Measurements from ENCODE around the gene EFCAB11.

EFCAB11 gene

GRCh38 chr14:89912667-89913211, 41.8 kb downstream of the EFCAB11 start:
- Histone ChIP-seq H3K27me3 (replicated peaks in 2 of 5; ENCODE audit: control insufficient read depth in 4 of 5, insufficient read depth in 5 of 5, low read length in 4 of 5) (no peaks in the 10 kb centered on the region), H3K9me3 (ENCODE audit: control extremely low read depth in 1 of 5, control insufficient read depth in 4 of 5, insufficient read depth in 2 of 5, low read depth in 1 of 5, low read length in 4 of 5) (no peaks in the 10 kb centered on the region), H3K4me3 (ENCODE audit: control insufficient read depth in 1 of 7, extremely low read depth in 1 of 7, insufficient read depth in 4 of 7, low read depth in 2 of 7, low read length in 6 of 7) (peak overlapping the region in 2 of 7 experiments; percentile 19 to 23), H3K4me1 (ENCODE audit: control extremely low read depth in 1 of 4, control insufficient read depth in 4 of 4, insufficient read depth in 4 of 4, low read length in 3 of 4) (peaks cover 4 to 34% (median 15%) of the 10 kb centered on the region in 4 experiments), H3K36me3 (ENCODE audit: control insufficient read depth in 4 of 4, insufficient read depth in 4 of 4, low read length in 3 of 4) (no peaks in the 10 kb centered on the region), H3K27ac (ENCODE audit: insufficient read depth in 1 of 2, low read depth in 1 of 2, low read length in 2 of 2, poor library complexity in 1 of 2, severe bottlenecking in 2 of 2) (peak overlapping the region; percentile 89 to 94)
- DNase-seq, result peak; percentile 97 to 99 (median 99)
- ChIA-PET POLR2A (interaction anchor here (0.7 to 1.3 kb wide), 2 partner anchors 192 to 893 kb away, joined by 3 to 4 read pairs; no protein-coding TSS in a partner anchor), CTCF (interaction anchor here (0.8 to 2.9 kb wide), 8 partner anchors 10 to 889 kb away, joined by 3 to 10 read pairs (median 5); no protein-coding TSS in a partner anchor)
- WGBS (ENCODE audit: insufficient coverage), result 4% methylated on average over 7 of the region's 9 CpGs

DNA sequence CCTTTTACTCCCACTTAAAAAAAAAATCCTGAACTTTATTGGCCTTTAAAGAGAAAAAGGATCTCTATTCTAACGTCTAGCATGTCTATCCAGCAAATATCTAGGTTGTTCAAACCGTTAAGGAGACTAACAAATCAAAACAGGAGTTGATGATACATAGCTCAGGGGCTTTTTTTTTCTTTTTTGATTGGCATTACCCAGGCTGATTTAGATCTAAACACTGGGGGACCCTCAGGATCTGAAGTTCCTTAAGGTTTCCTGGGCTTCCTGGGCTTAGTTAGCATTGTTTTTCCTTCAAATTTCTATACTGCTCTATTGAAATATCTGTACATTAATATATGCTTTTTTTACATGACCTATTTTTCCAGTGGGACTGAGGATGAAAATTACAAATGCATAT, 42.3 kb downstream of the EFCAB11 start:
- DNase-seq, result peak in 2 of 3 donors; percentile 67 to 73
- no peaks in the 10 kb centered on the region for H3K27me3 ChIP-seq (replicated peaks in 2 of 5; ENCODE audit: control insufficient read depth in 4 of 5, insufficient read depth in 5 of 5, low read length in 4 of 5)
- no peak overlapping the region for H3K4me3 ChIP-seq (ENCODE audit: control insufficient read depth in 1 of 7, extremely low read depth in 1 of 7, insufficient read depth in 4 of 7, low read depth in 2 of 7, low read length in 6 of 7)
- POLR2A ChIA-PET, result interaction anchor here (0.7 to 1.3 kb wide), 2 partner anchors 192 to 893 kb away, joined by 3 to 4 read pairs; no protein-coding TSS in a partner anchor
- H3K4me1 ChIP-seq (ENCODE audit: control extremely low read depth in 1 of 4, control insufficient read depth in 4 of 4, insufficient read depth in 4 of 4, low read length in 3 of 4), result peaks cover 4 to 34% (median 15%) of the 10 kb centered on the region in 4 experiments
- WGBS (ENCODE audit: insufficient coverage), result no CpG with 5 or more reads among the region's 2 CpGs
- no peaks in the 10 kb centered on the region for H3K9me3 ChIP-seq (ENCODE audit: control extremely low read depth in 1 of 5, control insufficient read depth in 4 of 5, insufficient read depth in 2 of 5, low read depth in 1 of 5, low read length in 4 of 5)
- CTCF ChIA-PET, result interaction anchor here (0.8 to 2.9 kb wide), 4 partner anchors 10 to 888 kb away, joined by 3 to 10 read pairs (median 6); no protein-coding TSS in a partner anchor
- H3K27ac ChIP-seq (ENCODE audit: insufficient read depth in 1 of 2, low read depth in 1 of 2, low read length in 2 of 2, poor library complexity in 1 of 2, severe bottlenecking in 2 of 2), result peak overlapping the region; percentile 89 to 94
- no peaks in the 10 kb centered on the region for H3K36me3 ChIP-seq (ENCODE audit: control insufficient read depth in 4 of 4, insufficient read depth in 4 of 4, low read length in 3 of 4)

DNA sequence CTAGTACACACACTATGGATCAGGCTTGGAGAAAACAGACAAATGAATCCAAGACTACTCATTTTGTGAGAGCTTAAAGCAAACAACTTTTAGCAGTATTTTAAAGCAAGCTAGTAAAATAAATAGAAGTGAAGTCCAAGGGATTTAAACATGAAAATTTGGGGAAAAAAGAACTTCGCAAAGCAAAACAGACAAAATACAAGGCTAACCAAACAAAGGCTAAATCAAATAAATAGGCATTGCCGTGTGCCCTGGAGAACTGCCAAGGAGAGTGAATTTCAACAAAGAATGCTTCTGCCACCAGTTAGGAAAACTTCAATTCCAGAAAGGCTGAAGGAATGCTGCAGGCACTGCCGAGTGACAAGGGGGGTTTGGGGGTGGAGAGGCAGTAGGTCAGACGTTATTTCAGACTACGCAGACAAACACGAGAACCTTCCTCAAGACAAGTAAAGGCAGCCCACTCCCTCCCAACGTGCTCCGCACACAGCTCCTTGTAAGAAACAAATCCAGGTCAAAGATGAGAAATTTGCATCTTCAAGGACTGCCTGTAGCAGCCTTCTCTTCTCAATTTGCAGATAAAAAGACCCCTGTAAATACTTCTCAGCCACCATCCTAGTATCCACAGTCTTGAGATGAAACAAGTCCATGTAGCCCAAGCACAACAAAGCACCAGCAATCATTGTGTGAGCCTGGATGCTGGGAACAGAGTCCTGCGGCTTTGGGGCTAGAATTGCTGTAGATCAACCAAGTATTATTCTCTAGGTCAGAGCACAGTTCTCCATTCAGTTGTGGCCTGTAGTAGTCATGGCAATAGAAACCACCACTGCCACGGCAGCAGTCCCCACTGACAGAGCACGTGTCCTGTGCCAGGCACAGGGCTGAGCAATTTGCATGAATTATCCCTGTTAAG, 43.3 kb downstream of the EFCAB11 start:
- ChIA-PET CTCF (interaction anchor here (0.9 to 1.3 kb wide), 2 partner anchors 481 to 885 kb away, joined by 3 to 4 read pairs; no protein-coding TSS in a partner anchor), POLR2A (interaction anchor here (0.6 kb wide), 1 partner anchor 12 kb away, joined by 3 read pairs; no protein-coding TSS in a partner anchor)
- WGBS (ENCODE audit: insufficient coverage), result 80% methylated on average over 11 of the region's 11 CpGs
- H3K27me3 ChIP-seq (replicated peaks in 2 of 5; ENCODE audit: control insufficient read depth in 4 of 5, insufficient read depth in 5 of 5, low read length in 4 of 5), result no peaks in the 10 kb centered on the region
- H3K4me1 ChIP-seq (ENCODE audit: control extremely low read depth in 1 of 4, control insufficient read depth in 4 of 4, insufficient read depth in 4 of 4, low read length in 3 of 4), result peaks cover 4 to 34% (median 15%) of the 10 kb centered on the region in 4 experiments
- no peaks in the 10 kb centered on the region for H3K36me3 ChIP-seq (ENCODE audit: control insufficient read depth in 4 of 4, insufficient read depth in 4 of 4, low read length in 3 of 4)
- peak; percentile 47 to 78 (median 77) for DNase-seq
- no peak overlapping the region for H3K4me3 ChIP-seq (ENCODE audit: control insufficient read depth in 1 of 7, extremely low read depth in 1 of 7, insufficient read depth in 4 of 7, low read depth in 2 of 7, low read length in 6 of 7)
- no peaks in the 10 kb centered on the region for H3K9me3 ChIP-seq (ENCODE audit: control extremely low read depth in 1 of 5, control insufficient read depth in 4 of 5, insufficient read depth in 2 of 5, low read depth in 1 of 5, low read length in 4 of 5)
- peak overlapping the region; percentile 89 to 94 for H3K27ac ChIP-seq (ENCODE audit: insufficient read depth in 1 of 2, low read depth in 1 of 2, low read length in 2 of 2, poor library complexity in 1 of 2, severe bottlenecking in 2 of 2)

GRCh38 chr14:89910691-89911009, 43.9 kb downstream of the EFCAB11 start:
- POLR2A ChIA-PET, result interaction anchor here (0.6 kb wide), 1 partner anchor 13 kb away, joined by 3 read pairs; no protein-coding TSS in a partner anchor
- CTCF ChIA-PET, result interaction anchor here (0.9 to 1.3 kb wide), 2 partner anchors 481 to 884 kb away, joined by 3 to 4 read pairs; no protein-coding TSS in a partner anchor
- Histone ChIP-seq H3K36me3 (ENCODE audit: control insufficient read depth in 4 of 4, insufficient read depth in 4 of 4, low read length in 3 of 4) (no peaks in the 10 kb centered on the region), H3K27me3 (replicated peaks in 2 of 5; ENCODE audit: control insufficient read depth in 4 of 5, insufficient read depth in 5 of 5, low read length in 4 of 5) (no peaks in the 10 kb centered on the region), H3K9me3 (ENCODE audit: control extremely low read depth in 1 of 5, control insufficient read depth in 4 of 5, insufficient read depth in 2 of 5, low read depth in 1 of 5, low read length in 4 of 5) (no peaks in the 10 kb centered on the region), H3K4me3 (ENCODE audit: control insufficient read depth in 1 of 7, extremely low read depth in 1 of 7, insufficient read depth in 4 of 7, low read depth in 2 of 7, low read length in 6 of 7) (no peak overlapping the region), H3K4me1 (ENCODE audit: control extremely low read depth in 1 of 4, control insufficient read depth in 4 of 4, insufficient read depth in 4 of 4, low read length in 3 of 4) (peaks cover 4 to 34% (median 15%) of the 10 kb centered on the region in 4 experiments), H3K27ac (ENCODE audit: insufficient read depth in 1 of 2, low read depth in 1 of 2, low read length in 2 of 2, poor library complexity in 1 of 2, severe bottlenecking in 2 of 2) (no peak overlapping the region)
- WGBS (ENCODE audit: insufficient coverage), result 94% methylated on average over 3 of the region's 5 CpGs
- DNase-seq, result no peak

- no peak overlapping the region for H3K27ac ChIP-seq (ENCODE audit: insufficient read depth in 1 of 2, low read depth in 1 of 2, low read length in 2 of 2, poor library complexity in 1 of 2, severe bottlenecking in 2 of 2)
- 97% methylated on average over 7 of the region's 9 CpGs for WGBS (ENCODE audit: insufficient coverage)
- ChIA-PET CTCF (interaction anchor here (0.8 kb wide), 1 partner anchor 134 kb away, joined by 3 read pairs; no protein-coding TSS in a partner anchor), POLR2A (no interaction called here)
- H3K4me1 ChIP-seq (ENCODE audit: control extremely low read depth in 1 of 4, control insufficient read depth in 4 of 4, insufficient read depth in 4 of 4, low read length in 3 of 4), result peaks cover 4 to 31% (median 15%) of the 10 kb centered on the region in 4 experiments
- H3K27me3 ChIP-seq (replicated peaks in 2 of 5; ENCODE audit: control insufficient read depth in 4 of 5, insufficient read depth in 5 of 5, low read length in 4 of 5), result no peaks in the 10 kb centered on the region
- H3K4me3 ChIP-seq (ENCODE audit: control insufficient read depth in 1 of 7, extremely low read depth in 1 of 7, insufficient read depth in 4 of 7, low read depth in 2 of 7, low read length in 6 of 7), result no peak overlapping the region
- H3K9me3 ChIP-seq (ENCODE audit: control extremely low read depth in 1 of 5, control insufficient read depth in 4 of 5, insufficient read depth in 2 of 5, low read depth in 1 of 5, low read length in 4 of 5), result no peaks in the 10 kb centered on the region
- no peak for DNase-seq
- no peaks in the 10 kb centered on the region for H3K36me3 ChIP-seq (ENCODE audit: control insufficient read depth in 4 of 4, insufficient read depth in 4 of 4, low read length in 3 of 4)
Observed at GRCh38 chr14:89909586-89909985, 44.9 kb downstream of the EFCAB11 start.

- H3K9me3 ChIP-seq (ENCODE audit: control extremely low read depth in 1 of 5, control insufficient read depth in 4 of 5, insufficient read depth in 2 of 5, low read depth in 1 of 5, low read length in 4 of 5), result no peaks in the 10 kb centered on the region
- CTCF ChIA-PET, result interaction anchor here (0.8 to 1.2 kb wide), 2 partner anchors 133 to 188 kb away, joined by 3 read pairs; no protein-coding TSS in a partner anchor
- POLR2A ChIA-PET, result no interaction called here
Observed at GRCh38 chr14:89908712-89909450, 45.6 kb downstream of the EFCAB11 start.

More at GRCh38 chr14:89908712-89909450, 45.6 kb downstream of the EFCAB11 start:
- Histone ChIP-seq H3K27me3 (replicated peaks in 2 of 5; ENCODE audit: control insufficient read depth in 4 of 5, insufficient read depth in 5 of 5, low read length in 4 of 5) (no peaks in the 10 kb centered on the region), H3K36me3 (ENCODE audit: control insufficient read depth in 4 of 4, insufficient read depth in 4 of 4, low read length in 3 of 4) (no peaks in the 10 kb centered on the region), H3K27ac (ENCODE audit: insufficient read depth in 1 of 2, low read depth in 1 of 2, low read length in 2 of 2, poor library complexity in 1 of 2, severe bottlenecking in 2 of 2) (no peak overlapping the region), H3K4me1 (ENCODE audit: control extremely low read depth in 1 of 4, control insufficient read depth in 4 of 4, insufficient read depth in 4 of 4, low read length in 3 of 4) (peaks cover 4 to 29% (median 15%) of the 10 kb centered on the region in 4 experiments), H3K4me3 (ENCODE audit: control insufficient read depth in 1 of 7, extremely low read depth in 1 of 7, insufficient read depth in 4 of 7, low read depth in 2 of 7, low read length in 6 of 7) (no peak overlapping the region)
- no peak for DNase-seq
- WGBS (ENCODE audit: insufficient coverage), result 96% methylated on average over 8 of the region's 9 CpGs

Measured in common myeloid progenitor, CD34-positive (primary cell).